ENCODE measurements around the gene ORAI3.
"Not testable (repeated sequence)": the region's sequence is repeated elsewhere in the genome, so short reads cannot be mapped to it uniquely, and the experiment has no call there.

ORAI3 gene

GRCh38 chr16:30924076-30924912, 24.6 kb upstream of the ORAI3 start:
- peak; percentile 40 for DNase-seq

GRCh38 chr16:30924913-30925631, 23.8 kb upstream of the ORAI3 start:
- no peak for DNase-seq

- DNase-seq, result no peak
These were observed 23.3 kb upstream of the ORAI3 start for GRCh38 chr16:30925632-30925987.

DNA sequence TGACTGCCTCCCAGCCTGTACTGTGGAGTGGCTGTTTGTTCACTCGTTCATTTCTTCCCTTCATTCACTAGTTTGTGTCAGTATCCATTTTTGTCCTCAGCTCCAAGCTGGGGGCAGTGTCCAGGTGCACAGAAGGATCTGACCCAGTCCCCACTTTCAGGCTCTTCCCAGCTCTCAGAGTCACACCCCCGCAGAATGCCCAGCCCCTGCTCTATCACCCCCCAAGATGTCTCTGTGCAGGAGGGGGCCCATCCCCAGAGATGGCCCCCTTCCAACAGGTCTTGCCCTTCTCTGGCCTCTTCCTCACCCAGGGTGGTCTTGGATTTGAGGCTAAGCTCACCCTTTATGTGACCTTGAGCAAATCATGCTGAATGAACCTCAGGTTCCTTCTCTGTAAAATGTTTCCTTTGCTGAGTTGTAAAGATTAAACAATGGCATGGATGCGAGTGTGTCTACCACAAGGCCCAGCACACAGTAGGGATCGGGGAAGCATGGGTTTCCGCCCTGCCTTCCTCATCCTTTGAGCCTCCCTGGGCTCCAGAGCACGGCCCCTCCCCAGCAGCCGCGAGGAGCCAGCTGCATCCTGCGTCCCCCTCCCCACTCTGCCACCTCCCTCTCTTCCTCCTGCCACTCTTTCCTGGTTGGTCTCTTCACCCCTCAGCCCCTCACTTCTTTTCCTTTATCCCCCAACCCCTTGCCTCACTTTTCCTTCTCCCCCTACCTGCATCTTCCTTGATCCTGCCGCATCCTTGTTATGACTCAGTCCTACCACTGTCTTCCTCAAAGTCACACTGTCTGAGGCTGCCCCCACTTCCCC, 22.7 kb upstream of the ORAI3 start:
- no peak for DNase-seq

DNA sequence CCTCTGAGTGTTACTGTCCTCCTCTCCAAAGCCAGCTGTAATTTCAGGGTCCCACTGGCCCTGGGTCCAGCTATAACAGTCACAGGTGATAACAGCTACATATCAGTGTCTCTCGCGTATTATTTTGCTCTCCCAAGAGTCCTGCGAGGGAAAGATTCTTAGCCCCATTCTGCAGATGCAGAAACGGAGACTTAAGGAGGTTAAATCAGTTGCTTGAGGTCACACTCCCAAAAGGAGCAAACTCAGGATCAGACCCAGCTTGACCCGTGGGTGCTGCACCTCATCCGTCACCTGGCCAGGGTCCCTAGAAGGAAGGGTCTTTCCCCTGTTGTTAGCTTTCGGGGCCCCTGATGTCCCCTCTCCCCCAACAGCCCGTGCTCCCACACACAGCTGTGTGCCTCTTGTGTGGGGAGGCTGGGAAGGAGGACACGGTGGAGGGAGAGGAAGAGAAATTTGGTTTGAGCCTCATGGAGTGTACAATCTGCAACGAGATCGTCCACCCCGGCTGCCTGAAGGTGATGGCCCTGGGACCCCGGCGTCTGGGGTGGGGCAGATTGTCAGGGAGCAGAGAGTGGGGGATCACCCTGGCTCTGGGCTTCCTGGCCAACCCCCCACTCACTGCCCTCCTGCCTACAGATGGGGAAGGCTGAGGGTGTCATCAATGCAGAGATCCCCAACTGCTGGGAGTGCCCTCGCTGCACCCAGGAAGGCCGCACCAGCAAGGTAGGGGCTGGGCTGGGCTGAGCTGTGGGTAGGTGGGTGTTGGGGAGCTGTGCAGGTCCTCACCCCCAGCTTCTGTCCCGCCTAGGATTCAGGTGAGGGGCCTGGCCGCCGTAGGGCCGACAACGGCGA, 21.7 kb upstream of the ORAI3 start:
- DNase-seq, result no peak

GRCh38 chr16:30927789-30928378, 21.0 kb upstream of the ORAI3 start:
- DNase-seq, result peak; percentile 55

- DNase-seq, result no peak
These were observed 20.5 kb upstream of the ORAI3 start for GRCh38 chr16:30928390-30928789.

DNA sequence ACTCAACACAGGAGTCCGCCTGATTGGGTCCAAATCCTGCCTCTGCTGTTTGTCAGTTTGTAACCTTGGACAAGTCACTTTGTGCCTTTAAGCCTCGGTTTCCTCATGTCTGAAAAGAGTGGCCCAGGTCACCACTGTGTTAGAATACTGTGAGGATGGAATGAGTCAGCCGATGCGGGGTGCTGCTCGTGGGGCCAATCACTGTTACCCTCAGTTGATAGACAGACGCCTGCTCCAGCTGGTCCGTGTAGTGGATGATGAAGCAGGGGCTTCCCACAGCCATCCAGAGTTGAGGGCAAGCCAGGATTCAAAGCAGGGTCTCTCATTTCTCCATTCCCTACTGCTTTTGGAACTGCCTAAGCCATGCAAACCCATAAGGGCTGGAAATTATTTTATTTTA, 19.7 kb upstream of the ORAI3 start:
- no peak for DNase-seq

DNA sequence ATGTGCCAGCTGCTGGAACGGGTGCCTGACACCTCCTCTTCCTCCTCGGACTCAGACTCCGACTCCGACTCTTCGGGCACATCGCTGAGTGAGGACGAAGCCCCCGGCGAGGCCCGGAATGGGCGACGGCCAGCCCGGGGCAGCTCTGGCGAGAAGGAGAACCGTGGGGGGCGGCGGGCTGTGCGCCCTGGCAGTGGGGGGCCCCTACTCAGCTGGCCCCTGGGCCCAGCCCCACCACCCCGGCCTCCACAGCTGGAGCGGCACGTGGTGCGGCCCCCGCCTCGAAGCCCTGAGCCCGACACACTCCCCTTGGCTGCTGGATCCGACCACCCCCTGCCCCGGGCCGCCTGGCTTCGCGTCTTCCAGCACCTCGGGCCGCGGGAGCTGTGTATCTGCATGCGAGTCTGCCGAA, 18.7 kb upstream of the ORAI3 start:
- no peak for DNase-seq

DNA sequence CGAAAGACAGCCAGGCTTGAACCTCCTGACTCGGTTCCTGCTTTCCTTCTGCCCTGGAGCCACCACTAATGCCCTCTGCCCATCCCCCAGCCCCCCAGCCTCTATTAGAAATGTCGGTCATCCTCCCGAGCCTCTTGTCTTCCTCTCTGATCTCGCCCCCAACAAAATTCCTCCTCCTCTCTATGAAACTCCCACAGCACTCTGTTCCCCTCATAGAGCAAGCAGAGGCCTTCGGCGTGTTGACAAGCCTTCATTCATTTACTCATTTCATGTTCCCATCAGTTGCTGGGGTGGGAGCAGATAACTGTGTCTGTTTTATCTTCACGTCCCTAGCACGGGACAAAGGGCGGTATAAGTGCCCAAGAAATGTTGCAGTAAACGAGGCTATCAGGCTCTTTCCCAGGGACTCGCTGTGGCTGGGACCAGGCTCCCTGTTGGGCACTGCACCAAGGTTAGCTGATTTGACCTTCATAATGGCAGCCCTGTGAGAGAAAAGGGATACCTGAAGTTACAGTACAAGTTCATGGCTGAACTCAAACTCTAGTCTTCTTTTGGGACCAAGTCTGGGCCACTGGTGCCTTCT, 17.7 kb upstream of the ORAI3 start:
- no peak for DNase-seq

DNA sequence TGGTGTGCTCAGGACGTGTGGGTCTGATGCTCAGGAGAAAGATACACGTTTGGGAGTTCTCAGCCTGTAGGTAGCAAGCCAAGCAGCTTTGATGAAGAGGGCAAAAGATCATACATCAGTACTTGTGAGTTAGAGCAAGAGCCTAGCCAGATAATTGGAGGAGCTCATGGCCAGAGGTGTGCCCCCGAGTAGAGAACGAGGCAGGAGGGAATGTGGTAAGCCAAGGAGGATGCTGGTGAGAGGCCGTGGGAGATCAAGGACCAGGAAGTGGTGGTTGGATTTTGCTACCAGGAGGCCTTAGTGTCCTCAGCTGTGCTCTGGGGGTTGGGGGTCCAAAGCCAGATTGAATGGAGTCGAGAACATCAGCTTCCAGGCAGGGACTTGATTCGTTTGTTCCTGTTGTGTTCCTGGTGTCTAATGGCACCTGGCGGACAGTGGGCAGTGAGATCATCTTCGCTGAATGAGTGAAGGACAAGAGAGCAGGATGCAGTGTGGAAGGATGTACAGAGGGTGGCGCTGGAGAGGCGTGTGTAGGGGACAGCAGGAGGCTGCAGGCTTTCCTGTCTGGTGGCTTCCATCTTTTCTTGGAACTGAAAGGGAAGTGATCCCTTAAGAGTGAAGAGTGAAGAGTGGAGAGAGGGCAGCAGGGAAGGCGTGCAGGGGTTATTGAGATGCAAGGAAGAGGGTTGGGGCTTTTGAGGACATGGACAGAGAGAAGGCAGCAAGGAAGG, 13.9 kb upstream of the ORAI3 start:
- peak; percentile 64 for DNase-seq

- no peak for DNase-seq
These were observed 11.2 kb upstream of the ORAI3 start for GRCh38 chr16:30937692-30938091.

- DNase-seq, result not testable (repeated sequence)
These were observed 9.3 kb upstream of the ORAI3 start for GRCh38 chr16:30939571-30939970.

- DNase-seq, result peak; percentile 80
These were observed 7.1 kb upstream of the ORAI3 start for GRCh38 chr16:30941600-30942425.

- DNase-seq, result no peak
These were observed 6.5 kb upstream of the ORAI3 start for GRCh38 chr16:30942426-30942806.

DNA sequence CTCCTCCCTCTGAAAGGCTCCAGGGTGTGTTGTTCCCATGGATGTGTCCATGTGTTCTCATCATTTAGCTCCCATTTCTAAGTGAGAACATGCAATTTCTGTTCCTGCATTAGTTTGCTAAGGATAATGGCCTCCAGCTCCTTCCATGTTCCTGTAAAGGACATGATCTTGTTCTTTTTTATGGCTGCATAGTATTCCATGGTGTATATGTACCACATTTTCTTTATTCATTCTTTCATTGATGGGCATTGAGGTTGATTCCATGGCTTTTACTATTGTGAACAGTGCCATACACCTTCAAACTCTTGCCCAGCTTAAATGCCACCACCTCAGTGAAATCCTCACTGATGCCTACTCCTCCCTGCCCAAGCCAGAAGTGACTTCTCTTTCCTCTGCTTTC, 4.5 kb upstream of the ORAI3 start:
- no peak for DNase-seq

GRCh38 chr16:30946671-30947540, 2.0 kb upstream of the ORAI3 start:
- DNase-seq, result no peak

GRCh38 chr16:30947541-30947858, 1.4 kb upstream of the ORAI3 start:
- DNase-seq, result no peak
